Mesendoderm (in vitro differentiated cells): ENCODE results near the gene HDAC11.
"Not testable (repeated sequence)": the region's sequence is repeated elsewhere in the genome, so short reads cannot be mapped to it uniquely, and the experiment has no call there.

ENCODE experiments used
- DNase-seq: peaks from one replicate; pipeline ENCODE4 v3.0.0; 2013
- H2AK5ac ChIP-seq: 2 replicates; pipeline ENCODE4 v1.6.1; 2013; ENCODE audit warnings: low read length, inconsistent platforms
- H2BK120ac ChIP-seq: 2 replicates; pipeline ENCODE4 v1.6.1; 2013; ENCODE audit warnings: low read depth, mild to moderate bottlenecking, low read length, moderate library complexity, mixed read lengths
- H2BK15ac ChIP-seq: replicated peaks from 2 replicates; pipeline ENCODE4 v1.6.1; 2013; ENCODE audit warnings: low read depth, mild to moderate bottlenecking, moderate library complexity
- H2BK5ac ChIP-seq: 2 replicates; pipeline ENCODE4 v1.6.1; 2013; ENCODE audit warnings: low read length, inconsistent platforms
- H3K18ac ChIP-seq: 2 replicates; pipeline ENCODE4 v1.6.1; 2013; ENCODE audit warnings: mild to moderate bottlenecking, low read length, mixed read lengths
- H3K23ac ChIP-seq: one replicate; pipeline ENCODE4 v1.6.1; 2013; ENCODE audit warnings: low read length
- H3K27ac ChIP-seq: 2 replicates; pipeline ENCODE4 v1.5.1; 2013; ENCODE audit warnings: low read depth, mild to moderate bottlenecking, inconsistent platforms, low read length, moderate library complexity
- H3K27me3 ChIP-seq: 2 replicates; pipeline ENCODE4 v1.6.1; 2013; ENCODE audit warnings: low read length, control low read depth, mild to moderate bottlenecking, inconsistent platforms; ENCODE audit not compliant: insufficient read depth, poor library complexity
- H3K36me3 ChIP-seq: 2 replicates; pipeline ENCODE4 v1.6.1; 2013; ENCODE audit warnings: low read length, inconsistent platforms; ENCODE audit not compliant: control insufficient read depth, insufficient read depth
- H3K4ac ChIP-seq: one replicate; pipeline ENCODE4 v1.6.1; 2013; ENCODE audit warnings: low read depth, mild to moderate bottlenecking, low read length, moderate library complexity
- H3K4me1 ChIP-seq: 2 replicates; pipeline ENCODE4 v1.6.1; 2013; ENCODE audit warnings: low read depth, low read length, inconsistent platforms; ENCODE audit not compliant: control insufficient read depth
- H3K4me2 ChIP-seq: 2 replicates; pipeline ENCODE4 v1.6.1; 2013; ENCODE audit warnings: low read length
- H3K4me3 ChIP-seq: 2 replicates; pipeline ENCODE4 v1.5.1; 2013; ENCODE audit warnings: mild to moderate bottlenecking, low read length
- H3K56ac ChIP-seq: one replicate; pipeline ENCODE4 v1.6.1; 2013; ENCODE audit warnings: low read length
- H3K79me1 ChIP-seq: 2 replicates; pipeline ENCODE4 v1.6.1; 2013; ENCODE audit warnings: low read length, inconsistent platforms
- H3K79me2 ChIP-seq: 2 replicates; pipeline ENCODE4 v1.6.1; 2013; ENCODE audit warnings: mild to moderate bottlenecking, low read length; ENCODE audit not compliant: control insufficient read depth, insufficient read depth
- H3K9ac ChIP-seq: 2 replicates; pipeline ENCODE4 v1.6.1; 2013; ENCODE audit warnings: low read length, inconsistent platforms
- H4K5ac ChIP-seq: one replicate; pipeline ENCODE4 v1.6.1; 2013; ENCODE audit warnings: low read length
- H4K8ac ChIP-seq: one replicate; pipeline ENCODE4 v1.6.1; 2013; ENCODE audit warnings: low read depth, mild to moderate bottlenecking, control low read depth, low read length, moderate library complexity
- WGBS: extraction: QIAGEN DNeasy Blood & Tissue Kit; methylation state at CpG from one replicate; pipeline ENCODE4 v1.1.7; 2013; ENCODE audit warnings: low lambda C conversion rate, missing lambda C conversion rate; ENCODE audit not compliant: insufficient coverage; ENCODE audit errors: extremely low coverage; 5-methylcytosine and 5-hydroxymethylcytosine counted together

The HDAC11 gene

GRCh38 chr3:13496879-13497278 is 16.8 kb downstream of the HDAC11 start:
- Histone ChIP-seq H3K4me1 (peaks cover 2% of the 10 kb centered on the region), H4K8ac (no peak overlapping the region), H3K18ac (no peak overlapping the region), H3K79me1 (no peaks in the 10 kb centered on the region), H2BK5ac (no peak overlapping the region), H4K5ac (no peak overlapping the region), H3K27ac (no peak overlapping the region), H3K36me3 (no peaks in the 10 kb centered on the region), H2BK15ac (no peak overlapping the region), H3K79me2 (no peaks in the 10 kb centered on the region), H3K4me2 (no peak overlapping the region), H3K4me3 (no peak overlapping the region), H3K23ac (no peak overlapping the region), H3K9ac (no peak overlapping the region), H2BK120ac (no peak overlapping the region), H3K27me3 (no peaks in the 10 kb centered on the region), H3K4ac (no peak overlapping the region), H2AK5ac (no peak overlapping the region), H3K56ac (no peak overlapping the region)
- no CpG with 5 or more reads among the region's 6 CpGs for WGBS
- DNase-seq = no peak

GRCh38 chr3:13497386-13497785 is 17.3 kb downstream of the HDAC11 start:
- H4K8ac ChIP-seq = no peak overlapping the region
- H3K18ac ChIP-seq = no peak overlapping the region
- peaks cover 2% of the 10 kb centered on the region for H3K4me1 ChIP-seq
- H3K27ac ChIP-seq = no peak overlapping the region
- no peak overlapping the region for H2BK15ac ChIP-seq
- H3K4me3 ChIP-seq = no peak overlapping the region
- H4K5ac ChIP-seq = no peak overlapping the region
- H3K79me2 ChIP-seq = no peaks in the 10 kb centered on the region
- H3K4ac ChIP-seq = no peak overlapping the region
- no peak for DNase-seq
- no peaks in the 10 kb centered on the region for H3K36me3 ChIP-seq
- no peak overlapping the region for H3K4me2 ChIP-seq
- no CpG with 5 or more reads among the region's 2 CpGs for WGBS
- H3K56ac ChIP-seq = no peak overlapping the region
- no peak overlapping the region for H2BK5ac ChIP-seq
- no peaks in the 10 kb centered on the region for H3K27me3 ChIP-seq
- no peak overlapping the region for H2BK120ac ChIP-seq
- no peaks in the 10 kb centered on the region for H3K79me1 ChIP-seq
- no peak overlapping the region for H3K9ac ChIP-seq
- H3K23ac ChIP-seq = no peak overlapping the region
- no peak overlapping the region for H2AK5ac ChIP-seq

- H3K27me3 ChIP-seq = no peaks in the 10 kb centered on the region
- no peak for DNase-seq
- no peak overlapping the region for H2AK5ac ChIP-seq
- peaks cover 2% of the 10 kb centered on the region for H3K4me1 ChIP-seq
- no peak overlapping the region for H4K5ac ChIP-seq
- no peak overlapping the region for H3K4me2 ChIP-seq
- H3K79me1 ChIP-seq = no peaks in the 10 kb centered on the region
- no peak overlapping the region for H2BK15ac ChIP-seq
- no peak overlapping the region for H3K4ac ChIP-seq
- no peak overlapping the region for H2BK5ac ChIP-seq
- no peaks in the 10 kb centered on the region for H3K36me3 ChIP-seq
- no peak overlapping the region for H3K9ac ChIP-seq
- H3K4me3 ChIP-seq = no peak overlapping the region
- WGBS = no CpG with 5 or more reads among the region's 14 CpGs
- no peak overlapping the region for H3K23ac ChIP-seq
- no peak overlapping the region for H2BK120ac ChIP-seq
- H3K18ac ChIP-seq = no peak overlapping the region
- no peak overlapping the region for H3K27ac ChIP-seq
- H3K56ac ChIP-seq = no peak overlapping the region
- H4K8ac ChIP-seq = no peak overlapping the region
- no peaks in the 10 kb centered on the region for H3K79me2 ChIP-seq
These were observed 18.4 kb downstream of the HDAC11 start for GRCh38 chr3:13498354-13499060.

- not testable (repeated sequence) for H2BK15ac ChIP-seq, DNase-seq, H3K27me3 ChIP-seq, H3K23ac ChIP-seq, H3K4ac ChIP-seq, H4K5ac ChIP-seq, H3K4me2 ChIP-seq, H2BK120ac ChIP-seq, H3K4me1 ChIP-seq, H4K8ac ChIP-seq, H2BK5ac ChIP-seq, H2AK5ac ChIP-seq, H3K18ac ChIP-seq, H3K4me3 ChIP-seq, H3K79me1 ChIP-seq, H3K9ac ChIP-seq, H3K56ac ChIP-seq, H3K27ac ChIP-seq, H3K79me2 ChIP-seq, H3K36me3 ChIP-seq
- WGBS = no CpG with 5 or more reads among the region's 11 CpGs
These were observed 19.1 kb downstream of the HDAC11 start for GRCh38 chr3:13499246-13499645.

GRCh38 chr3:13500133-13500885 is 20.2 kb downstream of the HDAC11 start:
- Histone ChIP-seq H3K4me1 (peaks cover 2% of the 10 kb centered on the region), H2BK120ac (no peak overlapping the region), H3K4me2 (no peak overlapping the region), H2BK15ac (no peak overlapping the region), H4K8ac (no peak overlapping the region), H4K5ac (no peak overlapping the region), H3K18ac (no peak overlapping the region), H3K27ac (no peak overlapping the region), H3K23ac (no peak overlapping the region), H3K4ac (no peak overlapping the region), H3K79me2 (no peaks in the 10 kb centered on the region), H3K36me3 (no peaks in the 10 kb centered on the region), H3K27me3 (no peaks in the 10 kb centered on the region), H3K4me3 (no peak overlapping the region), H3K79me1 (no peaks in the 10 kb centered on the region), H3K9ac (no peak overlapping the region), H2AK5ac (no peak overlapping the region), H3K56ac (no peak overlapping the region), H2BK5ac (no peak overlapping the region)
- peak; percentile 48 for DNase-seq
- WGBS = no CpG with 5 or more reads among the region's 15 CpGs
